DOHH2 (cell line): ENCODE data around the gene TST.

Source experiments
- H3F3A ChIP-seq: fragments of 200-600 bp; sonication (generic), shearing (Covaris generic); 2 replicates; pipeline ENCODE4 v1.6.0; 2016; ENCODE audit warnings: antibody characterized with exemption, mild to moderate bottlenecking; ENCODE audit not compliant: control insufficient read depth, insufficient read depth
- H3K27ac ChIP-seq: fragments of 200-600 bp; sonication (generic); 2 replicates; pipeline ENCODE4 v1.5.1; 2014; ENCODE audit warnings: low read depth, mild to moderate bottlenecking, low read length, moderate library complexity
- H3K27me3 ChIP-seq: fragments of 200-600 bp; sonication (generic); 2 replicates; pipeline ENCODE4 v1.6.1; 2014; ENCODE audit warnings: mild to moderate bottlenecking, low read length, mixed read lengths; ENCODE audit not compliant: control insufficient read depth
- H3K36me3 ChIP-seq: fragments of 200-600 bp; sonication (generic); 2 replicates; pipeline ENCODE4 v1.6.1; 2014; ENCODE audit warnings: mild to moderate bottlenecking, low read length, moderate library complexity, mixed read lengths; ENCODE audit not compliant: control insufficient read depth
- H3K4me1 ChIP-seq: fragments of 200-600 bp; sonication (generic); 2 replicates; pipeline ENCODE4 v1.6.1; 2014; ENCODE audit warnings: mild to moderate bottlenecking, low read length, mixed read lengths; ENCODE audit not compliant: control insufficient read depth
- H3K4me2 ChIP-seq: fragments of 200-600 bp; sonication (generic); 2 replicates; pipeline ENCODE4 v1.6.0; 2014; ENCODE audit warnings: mild to moderate bottlenecking, low read length, moderate library complexity
- H3K4me3 ChIP-seq: fragments of 200-600 bp; sonication (generic); 2 replicates; pipeline ENCODE4 v1.5.1; 2014; ENCODE audit warnings: mild to moderate bottlenecking, low read length, mixed read lengths
- H3K79me2 ChIP-seq: fragments of 200-600 bp; sonication (generic); 2 replicates; pipeline ENCODE4 v1.6.1; 2014; ENCODE audit warnings: mild to moderate bottlenecking, low read length, mixed read lengths; ENCODE audit not compliant: control insufficient read depth
- H3K9me2 ChIP-seq: fragments of 200-600 bp; sonication (generic); replicated peaks from 2 replicates; pipeline ENCODE4 v1.6.1; 2014; ENCODE audit warnings: mild to moderate bottlenecking, low read length, mixed read lengths; ENCODE audit not compliant: control insufficient read depth
- H3K9me3 ChIP-seq: fragments of 200-600 bp; sonication (generic); 2 replicates; pipeline ENCODE4 v1.6.1; 2014; ENCODE audit warnings: antibody characterized with exemption, low read length, mixed read lengths; ENCODE audit not compliant: control insufficient read depth, insufficient read depth
- H4K20me1 ChIP-seq: fragments of 200-600 bp; sonication (generic); 2 replicates; pipeline ENCODE4 v1.6.0; 2014; ENCODE audit warnings: low read depth, mild to moderate bottlenecking, antibody characterized with exemption, low read length, moderate library complexity; ENCODE audit not compliant: control insufficient read depth, insufficient read depth
- EZH2phosphoT487 ChIP-seq: fragments of 200-600 bp; sonication (generic); IDR thresholded peaks from 2 replicates; pipeline ENCODE4 v1.6.1; 2017; ENCODE audit warnings: borderline replicate concordance, mild to moderate bottlenecking, antibody characterized with exemption, low read length, moderate library complexity, mixed read lengths
- TF ChIP-seq, protein P1 (sequence below): fragments of 200-600 bp; sonication (generic); IDR thresholded peaks from one replicate; pipeline ENCODE4 v1.5.1; 2014; ENCODE audit warnings: antibody characterized with exemption, mild to moderate bottlenecking, low read depth, low read length; ENCODE audit not compliant: poor library complexity, severe bottlenecking

The TST gene

DNA sequence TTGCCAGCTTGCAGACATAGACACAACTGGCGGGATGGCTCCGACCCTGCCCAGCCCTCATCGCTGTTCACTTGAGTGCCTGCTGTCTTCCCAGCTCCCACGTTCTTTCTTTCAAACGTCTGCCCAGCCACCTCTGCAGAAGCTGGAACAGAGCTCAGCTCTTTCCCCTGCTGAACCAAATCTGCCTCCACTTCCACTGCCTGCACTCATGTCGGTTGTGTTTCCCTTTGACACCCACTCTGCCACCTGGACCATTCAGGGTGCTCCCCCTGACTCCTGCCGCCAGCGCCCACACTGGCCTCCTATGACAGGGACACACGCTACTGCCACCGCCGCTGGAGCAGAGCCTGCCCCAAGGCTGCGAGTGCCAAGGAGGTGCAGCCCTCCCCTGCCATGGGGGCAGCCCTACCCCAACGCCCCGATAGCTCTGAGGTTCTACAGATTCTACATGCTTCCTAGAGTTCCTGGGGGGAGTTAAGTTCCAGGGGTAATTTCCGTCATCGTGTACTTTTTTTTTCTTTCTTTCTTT is 37.9 kb downstream of the TST start:
- Histone ChIP-seq H3K27ac (no peak overlapping the region), H3K4me1 (peaks cover 10% of the 10 kb centered on the region), H3K4me2 (no peak overlapping the region), H4K20me1 (no peaks in the 10 kb centered on the region), H3K4me3 (no peak overlapping the region), H3K9me2 (no peaks in the 10 kb centered on the region), H3K36me3 (no peaks in the 10 kb centered on the region), H3K79me2 (no peaks in the 10 kb centered on the region), H3K9me3 (peaks cover 11% of the 10 kb centered on the region), H3K27me3 (peaks cover 13% of the 10 kb centered on the region), H3F3A (no peaks in the 10 kb centered on the region)
- no peak for TF ChIP-seq EZH2phosphoT487
- TF ChIP-seq, protein P1, sequence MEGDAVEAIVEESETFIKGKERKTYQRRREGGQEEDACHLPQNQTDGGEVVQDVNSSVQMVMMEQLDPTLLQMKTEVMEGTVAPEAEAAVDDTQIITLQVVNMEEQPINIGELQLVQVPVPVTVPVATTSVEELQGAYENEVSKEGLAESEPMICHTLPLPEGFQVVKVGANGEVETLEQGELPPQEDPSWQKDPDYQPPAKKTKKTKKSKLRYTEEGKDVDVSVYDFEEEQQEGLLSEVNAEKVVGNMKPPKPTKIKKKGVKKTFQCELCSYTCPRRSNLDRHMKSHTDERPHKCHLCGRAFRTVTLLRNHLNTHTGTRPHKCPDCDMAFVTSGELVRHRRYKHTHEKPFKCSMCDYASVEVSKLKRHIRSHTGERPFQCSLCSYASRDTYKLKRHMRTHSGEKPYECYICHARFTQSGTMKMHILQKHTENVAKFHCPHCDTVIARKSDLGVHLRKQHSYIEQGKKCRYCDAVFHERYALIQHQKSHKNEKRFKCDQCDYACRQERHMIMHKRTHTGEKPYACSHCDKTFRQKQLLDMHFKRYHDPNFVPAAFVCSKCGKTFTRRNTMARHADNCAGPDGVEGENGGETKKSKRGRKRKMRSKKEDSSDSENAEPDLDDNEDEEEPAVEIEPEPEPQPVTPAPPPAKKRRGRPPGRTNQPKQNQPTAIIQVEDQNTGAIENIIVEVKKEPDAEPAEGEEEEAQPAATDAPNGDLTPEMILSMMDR: no peak

DNA sequence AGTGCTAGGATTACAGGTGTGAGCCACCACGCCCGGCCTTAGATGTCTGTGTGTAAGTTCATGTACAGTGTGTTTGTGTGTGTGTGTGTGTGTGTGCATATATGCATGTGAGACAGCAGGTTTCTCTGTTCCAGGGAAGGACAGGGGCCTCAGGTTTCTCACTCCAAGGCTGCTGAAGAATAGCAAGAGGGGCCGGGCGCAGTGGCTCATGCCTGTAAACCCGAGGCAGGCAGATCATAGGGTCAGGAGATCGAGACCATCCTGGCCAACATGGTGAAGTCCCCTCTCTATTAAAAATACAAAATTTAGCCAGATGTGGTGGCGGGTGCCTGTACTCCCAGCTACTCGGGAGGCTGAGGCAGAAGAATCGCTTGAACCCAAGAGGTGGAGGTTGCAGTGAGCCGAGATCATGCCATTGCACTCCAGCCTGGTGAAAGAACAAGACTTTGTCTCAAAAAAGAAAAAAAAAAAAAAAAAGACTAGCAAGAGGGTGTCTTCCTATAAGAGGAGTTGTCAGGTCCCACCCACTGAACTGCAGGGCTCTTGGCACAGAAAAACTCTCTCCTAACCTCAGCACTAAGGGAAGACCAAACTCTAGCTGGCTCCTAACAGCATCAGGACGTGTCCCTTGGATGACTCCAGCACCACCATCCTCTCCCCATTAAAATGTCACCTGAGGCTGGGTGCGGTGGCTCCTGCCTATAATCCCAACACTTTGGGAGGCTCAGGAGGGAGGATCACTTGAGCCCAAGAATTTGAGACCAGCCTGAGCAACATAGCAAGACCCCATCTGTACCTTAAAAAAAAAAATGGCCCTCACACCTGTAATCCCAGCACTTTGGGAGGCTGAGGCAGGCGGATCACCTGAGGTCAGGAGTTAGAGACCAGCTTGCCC is 40.0 kb downstream of the TST start:
- Histone ChIP-seq H3K27ac (no peak overlapping the region), H3K9me3 (no peaks in the 10 kb centered on the region), H3K4me2 (no peak overlapping the region), H3K4me1 (peaks cover 10% of the 10 kb centered on the region), H3K9me2 (no peaks in the 10 kb centered on the region), H4K20me1 (no peaks in the 10 kb centered on the region), H3K36me3 (no peaks in the 10 kb centered on the region), H3K4me3 (no peak overlapping the region), H3K27me3 (peaks cover 13% of the 10 kb centered on the region), H3K79me2 (no peaks in the 10 kb centered on the region), H3F3A (no peaks in the 10 kb centered on the region)
- no peak for TF ChIP-seq EZH2phosphoT487
- TF ChIP-seq, protein P1: no peak

DNA sequence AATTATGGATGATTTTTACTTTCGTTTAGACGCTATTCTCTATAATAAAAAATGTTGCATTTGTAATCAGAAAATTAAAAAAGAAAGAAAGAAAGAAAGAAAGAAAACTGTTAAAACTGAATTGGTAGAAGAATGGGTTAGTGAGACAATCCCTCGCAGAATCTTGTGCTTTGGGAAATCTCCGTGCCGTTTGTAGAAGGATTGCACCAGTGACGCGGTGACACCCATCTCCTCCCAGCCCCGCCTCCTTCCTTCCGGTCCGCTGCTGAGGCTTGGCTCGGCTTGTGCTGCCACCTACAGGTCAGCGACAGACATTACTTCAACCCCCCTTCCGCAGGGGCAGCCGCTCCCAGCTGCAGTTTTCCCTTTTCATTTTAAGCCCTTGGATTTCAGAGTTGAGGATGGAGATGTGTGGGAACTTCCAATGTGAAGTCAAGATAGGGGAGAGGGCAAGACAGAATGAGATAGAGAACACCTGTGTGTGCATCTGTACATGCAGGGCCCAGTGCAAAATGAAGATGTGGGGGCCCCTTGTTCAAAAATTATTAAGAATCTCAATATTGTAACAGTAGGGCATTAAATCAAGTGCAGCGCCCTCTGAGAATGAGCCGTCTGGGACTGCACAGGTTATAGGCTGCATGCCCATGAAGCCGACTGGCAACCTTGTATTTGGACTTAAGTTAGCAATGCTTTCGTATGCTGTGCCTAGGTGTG is 41.1 kb downstream of the TST start:
- no peaks in the 10 kb centered on the region for H3K36me3 ChIP-seq
- peak overlapping the region; percentile 12; the same call in 1 of the 2 replicates for H3K27ac ChIP-seq
- no peaks in the 10 kb centered on the region for H3F3A ChIP-seq
- no peaks in the 10 kb centered on the region for H3K79me2 ChIP-seq
- H3K9me3 ChIP-seq: no peaks in the 10 kb centered on the region
- H3K4me3 ChIP-seq: peak overlapping the region; percentile 73
- H3K9me2 ChIP-seq: no peaks in the 10 kb centered on the region
- H4K20me1 ChIP-seq: no peaks in the 10 kb centered on the region
- H3K27me3 ChIP-seq: peaks cover 9% of the 10 kb centered on the region
- H3K4me1 ChIP-seq: peaks cover 10% of the 10 kb centered on the region
- TF ChIP-seq, protein P1: peak; percentile 76
- no peak for TF ChIP-seq EZH2phosphoT487
- H3K4me2 ChIP-seq: peak overlapping the region; percentile 90
